CD14-positive monocyte (primary cell): ENCODE data around the gene LIM2. TPM values are rescaled to one million over a fixed set of nuclear protein-coding genes. Genes with fewer than 3 reads are reported as not detected.

Experiments
- DNase-seq, 3 donors: peaks; one replicate each; pipeline ENCODE4 v3.0.0-alpha.2; 2011 to 2022
- H2AFZ ChIP-seq: 2 replicates; pipeline ENCODE4 v1.6.0; 2012; ENCODE audit warnings: mild to moderate bottlenecking, low read depth, low read length, inconsistent platforms; ENCODE audit not compliant: insufficient read depth, poor library complexity, severe bottlenecking
- H3K27ac ChIP-seq, 2 donors: 1 replicate in 1 of 2; 2 replicates in 1 of 2; pipeline ENCODE4 v1.5.1; 2012 to 2013; ENCODE audit warnings: low read length in 2 of 2, control low read depth in 1 of 2, inconsistent platforms in 1 of 2, low read depth in 1 of 2, mild to moderate bottlenecking in 1 of 2
- H3K27me3 ChIP-seq, 2 donors: one replicate each; pipeline versions ENCODE4 v1.6.0 to v1.6.1; 2011 to 2013; ENCODE audit warnings: low read length in 2 of 2; ENCODE audit not compliant: control insufficient read depth in 2 of 2, insufficient read depth in 2 of 2
- H3K36me3 ChIP-seq, 2 donors: replicated peaks in 1 of 2; 1 replicate in 1 of 2; 2 replicates in 1 of 2; pipeline versions ENCODE4 v1.5.1 to v1.6.1; 2012 to 2013; ENCODE audit warnings: low read length in 2 of 2, control low read depth in 1 of 2, inconsistent platforms in 1 of 2, mild to moderate bottlenecking in 1 of 2; ENCODE audit not compliant: insufficient read depth in 2 of 2, control insufficient read depth in 1 of 2
- H3K4me1 ChIP-seq, 2 donors: 1 replicate in 1 of 2; 2 replicates in 1 of 2; pipeline versions ENCODE4 v1.5.1 to v1.6.1; 2012 to 2013; ENCODE audit warnings: low read length in 2 of 2, control low read depth in 1 of 2, inconsistent platforms in 1 of 2, mild to moderate bottlenecking in 1 of 2, moderate library complexity in 1 of 2; ENCODE audit not compliant: insufficient read depth in 2 of 2, control insufficient read depth in 1 of 2
- H3K4me2 ChIP-seq: replicated peaks from 2 replicates; pipeline ENCODE3; 2012; ENCODE audit warnings: low read length, moderate library complexity, mild to moderate bottlenecking; ENCODE audit not compliant: poor library complexity, severe bottlenecking; ENCODE audit errors: extremely low read depth
- H3K4me3 ChIP-seq, 3 experiments: fragments of 200-600 bp in 1 of 3; sonication (generic) in 1 of 3; replicated peaks in 1 of 3; 1 replicate in 2 of 3; 2 replicates in 1 of 3; pipeline ENCODE4 v1.5.1; 2011 to 2013; ENCODE audit warnings: low read length in 3 of 3, mild to moderate bottlenecking in 3 of 3, control low read depth in 2 of 3, low read depth in 2 of 3, inconsistent platforms in 1 of 3, moderate library complexity in 1 of 3
- H3K79me2 ChIP-seq: 2 replicates; pipeline ENCODE4 v1.6.0; 2012; ENCODE audit warnings: mild to moderate bottlenecking, control low read depth, inconsistent platforms, low read length, moderate library complexity; ENCODE audit not compliant: insufficient read depth
- H3K9ac ChIP-seq: 2 replicates; pipeline ENCODE4 v1.6.0; 2017; ENCODE audit warnings: low read length, mild to moderate bottlenecking; ENCODE audit not compliant: insufficient read depth, poor library complexity, severe bottlenecking
- H3K9me3 ChIP-seq, 2 donors: replicated peaks in 1 of 2; 1 replicate in 1 of 2; 2 replicates in 1 of 2; pipeline versions ENCODE4 v1.5.1 to v1.6.1; 2012 to 2013; ENCODE audit warnings: low read length in 2 of 2, control low read depth in 1 of 2; ENCODE audit not compliant: control insufficient read depth in 1 of 2, insufficient read depth in 1 of 2
- H4K20me1 ChIP-seq: 2 replicates; pipeline ENCODE4 v1.6.0; 2012; ENCODE audit warnings: mild to moderate bottlenecking, low read length, control low read depth, moderate library complexity; ENCODE audit not compliant: insufficient read depth
- H3K27ac Mint-ChIP-seq, 7 donors: one replicate each; pipeline ENCODE4 v1.8.0; 2020; ENCODE audit warnings: mild to moderate bottlenecking in 7 of 7, mixed read lengths in 7 of 7, moderate library complexity in 6 of 7, inconsistent platforms in 2 of 7
- H3K27me3 Mint-ChIP-seq, 3 donors: one replicate each; pipeline ENCODE4 v1.8.0; 2021 to 2022; ENCODE audit warnings: low read depth in 3 of 3, mild to moderate bottlenecking in 3 of 3, mixed read lengths in 3 of 3, moderate library complexity in 3 of 3, inconsistent platforms in 1 of 3
- H3K36me3 Mint-ChIP-seq, 2 donors: one replicate each; pipeline ENCODE4 v1.8.0; 2020; ENCODE audit warnings: mixed read lengths in 2 of 2, inconsistent platforms in 1 of 2, mild to moderate bottlenecking in 1 of 2
- H3K4me1 Mint-ChIP-seq: one replicate; pipeline ENCODE4 v1.8.0; 2020; ENCODE audit warnings: mild to moderate bottlenecking, mixed read lengths
- H3K4me3 Mint-ChIP-seq, 2 donors: one replicate each; pipeline ENCODE4 v1.8.0; 2020; ENCODE audit warnings: mild to moderate bottlenecking in 2 of 2, mixed read lengths in 2 of 2, moderate library complexity in 1 of 2
- H3K9me3 Mint-ChIP-seq, 7 donors: one replicate each; pipeline ENCODE4 v1.8.0; 2020 to 2022; ENCODE audit warnings: mixed read lengths in 7 of 7, mild to moderate bottlenecking in 6 of 7, moderate library complexity in 6 of 7, inconsistent platforms in 2 of 7
- WGBS: methylation state at CpG from one replicate; pipeline ENCODE4 v1.1.5; 2013; ENCODE audit warnings: missing lambda C conversion rate; ENCODE audit not compliant: insufficient coverage; 5-methylcytosine and 5-hydroxymethylcytosine counted together
- intact Hi-C, 2 donors: fragments of 100-400 bp; cut with micrococcal nuclease; formaldehyde crosslinking; loops; one replicate each; pipeline versions ENCODE4 v1.15.0 to v1.15.1; 2023
- polyA plus RNA-seq, 3 donors: library from polyadenylated mRNA; depleted of rRNA in 1 of 3; unstranded in 2 of 3; stranded (reverse) in 1 of 3; fragments of 300-500 nt in 2 of 3; fragments of >200 nt in 1 of 3; fragmentation: Illumina TruSeq in 2 of 3; gene quantifications; 1 replicate in 2 of 3; 2 replicates in 1 of 3; pipeline ENCODE4 v1.2.3, GENCODE V29; 2012 to 2021
- TF ChIP-seq, protein P1 (sequence below): fragments of 200-600 bp; IDR thresholded peaks from one replicate; pipeline ENCODE4 v1.8.0; 2022; ENCODE audit warnings: antibody characterized with exemption, mild to moderate bottlenecking

Gene LIM2
- polyA plus RNA-seq, 3 donors, result not detected

DNA sequence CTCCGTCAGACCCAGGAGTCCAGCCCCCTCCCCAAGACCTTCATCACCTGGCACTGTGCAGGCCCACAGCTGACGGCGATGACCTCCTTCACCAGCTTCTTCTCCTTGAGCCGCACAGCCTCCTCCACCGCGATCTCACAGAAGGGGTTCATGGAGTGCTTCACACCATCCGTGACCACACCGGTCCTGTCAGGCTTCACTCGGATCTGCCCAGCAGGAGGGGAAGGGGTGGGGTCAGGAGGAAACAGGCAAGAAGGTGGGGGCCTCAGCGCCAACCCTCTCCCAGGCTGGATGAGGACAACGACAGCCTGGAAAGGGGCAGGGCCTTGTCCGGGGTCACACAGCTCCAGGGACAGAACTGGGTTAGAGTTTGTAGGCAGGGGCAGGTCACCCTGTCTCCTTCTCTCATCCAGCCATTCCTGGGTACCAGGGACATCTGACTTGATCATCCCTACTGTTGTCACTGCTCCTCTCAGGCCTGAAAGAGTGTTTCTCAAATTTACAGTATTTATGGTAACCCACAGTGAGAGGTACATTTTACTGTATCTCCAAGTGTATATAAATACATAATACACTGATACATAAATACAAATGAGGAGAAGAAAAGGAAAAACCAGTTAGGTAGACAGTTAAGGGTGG lies 33.6 kb downstream of the LIM2 start:
- H3K27me3 Mint-ChIP-seq, result peaks cover 0 to 2% (median 2%) of the 10 kb centered on the region in 3 donors
- Histone ChIP-seq H3K79me2 (peaks cover 5% of the 10 kb centered on the region), H4K20me1 (no peaks in the 10 kb centered on the region), H3K36me3 (peaks cover 38 to 49% of the 10 kb centered on the region in 2 donors), H3K4me3 (no peak overlapping the region), H3K27ac (no peak overlapping the region), H2AFZ (no peak overlapping the region), H3K9me3 (no peaks in the 10 kb centered on the region), H3K27me3 (no peaks in the 10 kb centered on the region), H3K4me2 (no peak overlapping the region), H3K4me1 (no peaks in the 10 kb centered on the region), H3K9ac (no peak overlapping the region)
- H3K4me3 Mint-ChIP-seq, result no peak overlapping the region
- no peaks in the 10 kb centered on the region for H3K9me3 Mint-ChIP-seq
- H3K4me1 Mint-ChIP-seq, result peaks cover 2% of the 10 kb centered on the region
- WGBS, result 95% methylated on average over 8 of the region's 12 CpGs
- intact Hi-C loops, result no loop called here
- no peak overlapping the region for H3K27ac Mint-ChIP-seq
- DNase-seq, result no peak
- TF ChIP-seq, protein P1, sequence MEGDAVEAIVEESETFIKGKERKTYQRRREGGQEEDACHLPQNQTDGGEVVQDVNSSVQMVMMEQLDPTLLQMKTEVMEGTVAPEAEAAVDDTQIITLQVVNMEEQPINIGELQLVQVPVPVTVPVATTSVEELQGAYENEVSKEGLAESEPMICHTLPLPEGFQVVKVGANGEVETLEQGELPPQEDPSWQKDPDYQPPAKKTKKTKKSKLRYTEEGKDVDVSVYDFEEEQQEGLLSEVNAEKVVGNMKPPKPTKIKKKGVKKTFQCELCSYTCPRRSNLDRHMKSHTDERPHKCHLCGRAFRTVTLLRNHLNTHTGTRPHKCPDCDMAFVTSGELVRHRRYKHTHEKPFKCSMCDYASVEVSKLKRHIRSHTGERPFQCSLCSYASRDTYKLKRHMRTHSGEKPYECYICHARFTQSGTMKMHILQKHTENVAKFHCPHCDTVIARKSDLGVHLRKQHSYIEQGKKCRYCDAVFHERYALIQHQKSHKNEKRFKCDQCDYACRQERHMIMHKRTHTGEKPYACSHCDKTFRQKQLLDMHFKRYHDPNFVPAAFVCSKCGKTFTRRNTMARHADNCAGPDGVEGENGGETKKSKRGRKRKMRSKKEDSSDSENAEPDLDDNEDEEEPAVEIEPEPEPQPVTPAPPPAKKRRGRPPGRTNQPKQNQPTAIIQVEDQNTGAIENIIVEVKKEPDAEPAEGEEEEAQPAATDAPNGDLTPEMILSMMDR, result no peak
- peaks cover 47 to 62% of the 10 kb centered on the region in 2 donors for H3K36me3 Mint-ChIP-seq

DNA sequence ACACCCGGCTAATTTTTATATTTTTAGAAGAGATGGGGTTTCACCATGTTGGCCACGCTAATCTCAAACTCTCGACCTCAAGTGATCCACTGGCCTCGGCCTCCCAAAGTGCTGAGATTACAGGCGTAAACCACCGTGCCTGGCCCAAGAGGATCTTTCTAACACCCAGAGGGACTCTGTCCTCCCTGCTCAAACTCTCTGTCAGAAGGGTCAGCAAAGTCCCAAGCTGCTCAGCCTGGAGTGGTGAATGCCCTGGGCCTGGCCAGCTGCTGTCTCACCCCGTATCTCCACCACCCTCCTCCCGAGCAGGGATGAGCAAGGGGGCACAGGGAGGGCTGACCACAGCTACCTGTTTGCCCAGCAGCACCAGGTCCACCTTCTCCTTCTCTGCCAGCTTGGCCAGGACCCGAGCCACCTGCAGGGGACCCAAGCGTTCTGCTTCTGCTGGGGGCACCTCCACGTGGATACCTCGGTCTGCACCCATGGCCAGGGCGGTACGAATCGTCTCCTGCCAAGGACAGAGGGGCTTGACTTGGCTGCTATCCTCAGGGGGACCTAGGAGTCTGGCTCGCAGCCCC lies 34.9 kb downstream of the LIM2 start:
- WGBS, result 98% methylated on average over 6 of the region's 16 CpGs
- H3K36me3 Mint-ChIP-seq, result peaks cover 50 to 61% of the 10 kb centered on the region in 2 donors

More for the DNA sequence above, 34.9 kb downstream of the LIM2 start:
- Histone ChIP-seq H3K79me2 (peaks cover 5% of the 10 kb centered on the region), H2AFZ (no peak overlapping the region), H3K4me3 (no peak overlapping the region), H3K4me1 (no peaks in the 10 kb centered on the region), H3K4me2 (no peak overlapping the region), H3K9ac (no peak overlapping the region), H3K27ac (no peak overlapping the region), H3K27me3 (no peaks in the 10 kb centered on the region), H3K9me3 (no peaks in the 10 kb centered on the region), H4K20me1 (no peaks in the 10 kb centered on the region), H3K36me3 (peaks cover 45 to 58% of the 10 kb centered on the region in 2 donors)
- no peak overlapping the region for H3K4me3 Mint-ChIP-seq
- intact Hi-C loops, result no loop called here
- no peak overlapping the region for H3K27ac Mint-ChIP-seq
- TF ChIP-seq, protein P1, result no peak
- H3K27me3 Mint-ChIP-seq, result peaks cover 0 to 2% (median 2%) of the 10 kb centered on the region in 3 donors
- H3K4me1 Mint-ChIP-seq, result peaks cover 2% of the 10 kb centered on the region
- H3K9me3 Mint-ChIP-seq, result no peaks in the 10 kb centered on the region
- no peak for DNase-seq
